ENCODE data around the gene VAV3.

DNA sequence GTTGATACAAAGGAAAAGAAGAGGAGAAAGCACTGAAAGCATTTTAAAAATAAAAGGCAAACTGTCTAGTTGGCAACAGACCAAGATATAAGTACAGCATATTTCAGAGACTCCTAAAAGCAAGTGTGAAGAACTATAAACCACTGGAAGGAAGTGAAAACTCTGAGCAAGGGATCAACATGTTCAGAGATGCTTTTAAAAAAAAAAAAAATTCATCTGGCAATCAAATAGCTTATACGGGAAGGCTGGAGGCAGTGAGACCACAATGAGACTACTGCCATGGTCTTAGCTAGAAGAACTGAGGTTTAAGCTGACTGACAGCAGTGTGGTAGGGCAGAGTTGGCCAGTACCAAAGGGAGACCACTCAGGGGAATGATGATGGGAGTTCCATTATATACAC is 124.3 kb downstream of the VAV3 start:
- TF ChIP-seq, protein P1, sequence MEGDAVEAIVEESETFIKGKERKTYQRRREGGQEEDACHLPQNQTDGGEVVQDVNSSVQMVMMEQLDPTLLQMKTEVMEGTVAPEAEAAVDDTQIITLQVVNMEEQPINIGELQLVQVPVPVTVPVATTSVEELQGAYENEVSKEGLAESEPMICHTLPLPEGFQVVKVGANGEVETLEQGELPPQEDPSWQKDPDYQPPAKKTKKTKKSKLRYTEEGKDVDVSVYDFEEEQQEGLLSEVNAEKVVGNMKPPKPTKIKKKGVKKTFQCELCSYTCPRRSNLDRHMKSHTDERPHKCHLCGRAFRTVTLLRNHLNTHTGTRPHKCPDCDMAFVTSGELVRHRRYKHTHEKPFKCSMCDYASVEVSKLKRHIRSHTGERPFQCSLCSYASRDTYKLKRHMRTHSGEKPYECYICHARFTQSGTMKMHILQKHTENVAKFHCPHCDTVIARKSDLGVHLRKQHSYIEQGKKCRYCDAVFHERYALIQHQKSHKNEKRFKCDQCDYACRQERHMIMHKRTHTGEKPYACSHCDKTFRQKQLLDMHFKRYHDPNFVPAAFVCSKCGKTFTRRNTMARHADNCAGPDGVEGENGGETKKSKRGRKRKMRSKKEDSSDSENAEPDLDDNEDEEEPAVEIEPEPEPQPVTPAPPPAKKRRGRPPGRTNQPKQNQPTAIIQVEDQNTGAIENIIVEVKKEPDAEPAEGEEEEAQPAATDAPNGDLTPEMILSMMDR (conservative IDR thresholded peaks at IDR 0.05 in 1 of 2, IDR thresholded peaks at IDR 0.05 in 1 of 2; ENCODE audit: low read depth in 1 of 2, low read length in 2 of 2), result no peak
- no peak for TF ChIP-seq EZH2 (IDR thresholded peaks at IDR 0.05; ENCODE audit: low read length, missing control alignments)

Data from fibroblast of lung (primary cell).